HG03439 (cell line): ENCODE results near the gene CENPM.
"Not testable (repeated sequence)": the region's sequence is repeated elsewhere in the genome, so short reads cannot be mapped to it uniquely, and the experiment has no call there.

Experiments
- ATAC-seq: cut with Tn5 transposase; IDR thresholded peaks from one replicate; pipeline ENCODE4 v1.9.1; 2021; ENCODE audit warnings: mild to moderate bottlenecking, moderate library complexity; ENCODE audit not compliant: unreplicated experiment

The CENPM gene

DNA sequence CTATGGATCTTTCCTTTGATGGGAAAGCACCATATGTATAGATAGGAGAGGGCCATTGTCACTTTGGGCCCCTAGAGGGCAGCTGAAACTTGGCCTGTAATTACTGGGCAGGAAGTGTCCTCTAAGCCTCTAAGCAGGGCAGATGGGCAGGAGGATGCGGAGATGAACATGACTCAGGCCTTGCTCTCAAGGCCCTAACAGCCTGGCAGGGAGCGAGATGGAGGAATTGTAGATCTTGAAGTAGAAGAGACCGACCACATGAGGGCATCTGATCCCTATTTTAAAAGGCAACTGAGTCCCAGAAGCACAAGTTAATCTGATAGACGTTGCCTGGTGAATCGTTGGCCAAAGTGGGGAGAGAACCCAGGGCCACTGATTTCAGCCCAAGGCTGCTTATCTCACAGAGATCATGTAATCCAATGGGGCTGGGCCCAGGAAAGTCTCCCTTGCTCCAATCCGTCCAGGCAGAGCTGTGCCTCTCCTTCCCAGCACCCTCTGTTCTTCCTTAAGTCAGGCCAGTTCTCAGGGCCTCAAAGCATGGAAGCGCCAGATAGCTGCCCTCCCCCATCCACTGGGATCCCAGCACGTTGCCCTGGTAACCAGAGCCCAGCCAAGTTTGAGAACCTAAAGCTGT, 19.8 kb upstream of the CENPM start:
- no peak for ATAC-seq

- ATAC-seq, result no peak
Measured at GRCh38 chr22:41966225-41966606, 19.3 kb upstream of the CENPM start.

GRCh38 chr22:41964112-41964491, 17.1 kb upstream of the CENPM start:
- no peak for ATAC-seq

- no peak for ATAC-seq
Measured at GRCh38 chr22:41963453-41964111, 16.6 kb upstream of the CENPM start.

DNA sequence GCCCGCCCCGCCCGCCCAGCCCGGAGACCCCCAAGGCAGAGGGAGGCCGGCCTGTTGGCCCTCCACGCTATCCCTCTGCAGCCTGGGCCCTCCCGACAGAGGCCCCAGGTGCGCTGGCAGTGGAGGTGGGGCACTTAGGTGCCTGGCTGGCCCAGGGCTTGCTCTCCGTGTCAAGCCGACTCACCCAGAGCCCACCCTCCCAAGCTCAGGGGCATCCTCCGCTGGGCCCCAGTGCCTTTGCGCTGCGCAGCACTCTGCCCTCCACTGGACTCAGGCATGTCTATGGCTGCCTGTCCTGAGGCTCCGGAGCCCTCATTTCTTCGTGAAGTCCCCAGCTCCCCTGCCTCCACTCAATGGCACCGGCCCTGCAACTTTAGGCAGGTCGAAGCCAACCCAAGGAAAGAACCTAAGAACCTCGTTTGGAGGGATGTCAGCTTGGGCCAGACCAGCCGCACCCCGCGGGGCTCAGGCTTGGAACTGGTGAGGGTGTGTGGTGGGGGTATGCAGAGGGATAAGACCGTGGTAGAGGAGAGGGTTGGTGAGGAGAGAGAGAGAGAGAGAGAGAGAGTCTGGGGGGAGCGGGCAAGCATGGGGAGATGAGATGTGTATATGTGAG, 11.1 kb upstream of the CENPM start:
- ATAC-seq, result peak; percentile 24

GRCh38 chr22:41952713-41953112, 5.8 kb upstream of the CENPM start:
- no peak for ATAC-seq

- no peak for ATAC-seq
Measured at GRCh38 chr22:41951898-41952474, 5.0 kb upstream of the CENPM start, which contains the start of gene SMIM45. SMIM45 (plus strand) TSS chr22:41952150.

- no peak for ATAC-seq
Measured at GRCh38 chr22:41949297-41949965, 2.5 kb upstream of the CENPM start.

DNA sequence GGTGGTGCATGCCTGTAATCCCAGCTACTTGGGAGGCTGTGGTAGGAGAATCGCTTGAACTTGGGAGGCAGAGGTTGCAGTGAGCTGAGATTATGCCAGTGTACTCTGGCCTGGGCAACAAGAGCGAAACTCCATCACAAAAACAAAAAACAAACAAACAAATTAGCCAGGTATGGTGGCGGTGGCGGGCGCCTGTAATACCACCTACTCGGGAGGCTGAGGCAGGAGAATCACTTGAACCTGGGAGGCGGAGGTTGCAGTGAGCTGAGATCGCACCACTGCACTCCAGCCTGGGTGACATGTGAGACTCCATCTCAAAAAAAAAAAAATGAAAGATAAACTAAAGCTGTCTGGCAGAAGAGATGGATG, 2.0 kb upstream of the CENPM start:
- not testable (repeated sequence) for ATAC-seq

DNA sequence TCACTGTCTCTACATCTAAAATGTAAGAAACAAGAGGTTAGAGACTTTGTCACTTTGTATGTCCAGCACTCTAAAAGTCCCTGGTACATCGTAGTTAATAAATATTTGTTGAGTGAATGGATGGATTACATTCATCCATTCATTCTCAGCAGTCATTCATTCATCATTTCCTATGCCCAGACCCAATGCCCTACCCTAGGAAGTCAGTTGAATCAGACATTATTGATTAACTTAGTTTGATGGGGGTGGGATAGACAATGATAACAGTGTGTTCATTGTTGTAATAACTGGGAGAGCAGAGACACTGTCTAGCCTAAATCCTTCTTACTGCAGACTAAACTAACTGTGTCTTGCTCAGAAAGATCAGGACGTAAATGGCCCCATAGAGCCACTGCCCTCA, 1.2 kb upstream of the CENPM start:
- ATAC-seq, result no peak

- ATAC-seq, result no peak
Measured at GRCh38 chr22:41947424-41948080, 600 bp upstream of the CENPM start.

DNA sequence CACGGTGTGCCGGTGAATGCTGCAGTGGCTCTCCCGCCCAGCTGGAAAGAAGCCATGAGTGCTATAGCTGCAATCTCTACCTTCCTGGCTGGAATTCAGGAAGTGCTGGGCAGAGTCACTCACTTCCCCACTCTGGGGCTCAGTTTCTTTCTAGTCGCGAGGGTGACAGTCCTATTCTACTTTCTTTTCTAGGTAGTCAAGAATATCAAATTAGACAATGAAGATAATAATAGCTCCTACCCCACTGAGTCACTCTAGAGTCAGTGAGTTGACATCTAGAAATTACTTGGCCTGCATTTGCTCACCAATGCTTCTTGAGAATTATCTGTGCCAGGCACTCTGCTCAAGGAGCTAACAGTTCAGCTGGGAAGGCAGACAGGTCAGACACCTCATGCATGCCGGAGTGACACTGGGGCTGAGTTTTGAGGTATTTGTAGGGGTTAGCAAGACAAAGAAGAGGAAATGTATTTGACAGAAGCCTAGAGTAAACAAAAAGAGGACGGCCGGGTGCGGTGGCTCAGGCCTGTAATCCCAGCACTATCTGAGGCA, 3.2 kb downstream of the CENPM start:
- ATAC-seq, result no peak

DNA sequence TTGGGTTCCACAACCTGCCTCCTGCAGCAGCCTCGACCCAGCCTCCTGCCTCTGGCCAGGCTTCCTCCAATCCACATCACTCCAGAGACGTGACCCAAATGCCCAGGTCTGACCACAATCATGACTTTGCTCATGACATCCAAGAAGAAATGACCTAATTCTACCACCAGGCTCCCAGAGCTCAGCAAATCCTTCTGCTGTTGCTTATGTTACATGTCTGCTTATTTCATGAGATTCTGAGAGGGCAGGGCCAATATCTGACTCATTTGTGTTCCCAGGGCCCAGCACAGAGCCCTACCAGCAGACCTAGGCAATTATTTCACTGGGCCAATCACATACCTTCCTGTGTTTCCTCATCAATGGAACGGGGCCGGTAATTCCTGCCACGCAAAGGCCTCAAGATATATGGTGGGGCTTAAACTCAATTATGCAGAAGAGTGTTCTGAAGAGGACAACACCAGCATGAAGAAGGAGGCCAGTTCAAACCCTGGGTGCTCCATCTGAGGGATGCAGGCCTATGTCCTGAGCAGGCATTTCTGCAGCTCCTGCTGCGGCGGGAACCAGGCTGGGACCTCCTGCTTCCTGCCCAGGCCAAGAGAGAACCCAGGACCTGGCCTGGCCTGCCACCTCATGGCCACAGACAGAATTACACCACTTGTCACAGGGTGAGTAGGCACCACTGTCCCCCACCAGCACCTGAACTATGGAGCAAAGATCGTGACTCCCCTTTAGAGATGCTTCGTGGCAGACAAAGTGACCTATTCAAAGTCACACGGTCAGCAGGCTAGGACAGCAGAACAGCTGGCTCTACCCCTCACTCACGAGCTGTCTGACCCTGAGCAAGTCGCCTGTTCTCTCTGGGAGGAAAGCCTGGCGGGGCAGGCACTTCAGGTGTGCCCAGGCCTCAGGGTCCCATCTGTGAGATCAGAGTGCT, 5.9 kb downstream of the CENPM start:
- ATAC-seq, result peak; percentile 37

DNA sequence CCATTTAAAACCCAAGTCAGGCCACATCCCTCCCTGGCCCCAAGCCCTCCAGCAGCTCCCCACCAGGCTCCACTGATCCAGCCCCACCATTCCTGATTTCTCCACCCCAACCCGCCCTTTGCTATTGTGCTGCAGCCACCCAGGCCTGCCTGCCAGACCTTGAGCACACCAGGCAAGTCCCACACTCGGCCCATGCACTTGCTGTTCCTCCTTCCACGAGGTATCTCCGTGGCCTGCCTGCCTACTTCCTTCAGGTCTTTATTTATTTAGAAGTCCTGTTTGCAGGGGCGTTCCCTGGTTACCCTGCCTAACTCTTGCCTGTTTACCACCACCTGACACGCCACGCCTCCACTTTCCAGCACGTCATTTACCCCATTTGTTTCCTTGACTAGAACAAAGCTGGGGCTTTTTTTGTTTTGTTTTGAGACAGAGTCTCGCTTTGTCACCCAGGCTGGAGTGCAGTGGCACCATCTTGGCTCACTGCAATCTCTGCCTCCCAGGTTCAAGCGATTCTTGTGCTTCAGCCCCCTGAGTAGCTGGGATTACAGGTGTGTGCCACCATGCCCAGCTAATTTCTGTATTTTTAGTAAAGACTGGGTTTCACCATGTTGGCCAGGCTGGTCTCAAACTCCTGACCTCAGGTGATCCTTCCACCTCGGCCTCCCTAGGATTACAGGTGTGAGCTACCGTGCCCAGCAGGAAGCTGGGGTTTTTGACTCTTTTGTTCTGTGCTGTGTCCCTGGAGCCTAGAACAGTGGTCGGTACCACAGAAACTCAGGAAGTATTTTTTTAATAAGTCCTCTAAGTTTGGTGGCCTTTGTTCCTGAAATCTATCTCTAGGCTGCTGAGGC, 6.7 kb downstream of the CENPM start:
- peak; percentile 51 for ATAC-seq

DNA sequence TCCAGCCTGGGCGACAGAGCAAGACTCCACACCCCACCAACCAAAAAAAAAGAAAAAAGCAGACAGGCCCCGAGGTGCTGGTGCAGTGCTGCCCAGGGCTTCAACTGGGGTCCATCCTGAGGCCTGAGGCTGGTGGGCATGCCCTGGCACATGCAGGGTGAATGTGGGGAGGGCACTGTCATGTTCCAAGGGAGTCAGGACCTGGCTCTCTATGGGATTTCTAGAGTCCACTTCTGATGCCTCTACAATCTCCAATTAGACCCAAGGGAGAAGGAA, 10.1 kb downstream of the CENPM start:
- ATAC-seq, result no peak

GRCh38 chr22:41935509-41935908, 11.4 kb downstream of the CENPM start:
- ATAC-seq, result no peak

DNA sequence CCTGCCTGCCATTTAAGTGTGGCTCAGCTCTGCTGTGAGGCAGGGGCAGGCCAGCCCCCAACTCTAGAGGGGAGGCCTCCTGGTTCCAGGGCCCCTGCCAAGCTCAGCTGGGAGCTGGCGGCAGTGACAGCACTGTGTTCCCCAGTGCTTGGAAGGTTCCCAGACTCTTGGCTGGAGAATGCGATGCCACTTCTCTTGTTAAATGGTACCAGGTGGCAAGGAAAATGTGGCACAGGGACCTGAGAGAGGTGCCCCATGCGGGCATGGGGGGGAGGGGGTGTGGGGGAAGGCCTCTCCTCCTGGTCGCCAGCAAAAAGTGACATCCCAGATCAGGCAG, 12.0 kb downstream of the CENPM start:
- no peak for ATAC-seq

DNA sequence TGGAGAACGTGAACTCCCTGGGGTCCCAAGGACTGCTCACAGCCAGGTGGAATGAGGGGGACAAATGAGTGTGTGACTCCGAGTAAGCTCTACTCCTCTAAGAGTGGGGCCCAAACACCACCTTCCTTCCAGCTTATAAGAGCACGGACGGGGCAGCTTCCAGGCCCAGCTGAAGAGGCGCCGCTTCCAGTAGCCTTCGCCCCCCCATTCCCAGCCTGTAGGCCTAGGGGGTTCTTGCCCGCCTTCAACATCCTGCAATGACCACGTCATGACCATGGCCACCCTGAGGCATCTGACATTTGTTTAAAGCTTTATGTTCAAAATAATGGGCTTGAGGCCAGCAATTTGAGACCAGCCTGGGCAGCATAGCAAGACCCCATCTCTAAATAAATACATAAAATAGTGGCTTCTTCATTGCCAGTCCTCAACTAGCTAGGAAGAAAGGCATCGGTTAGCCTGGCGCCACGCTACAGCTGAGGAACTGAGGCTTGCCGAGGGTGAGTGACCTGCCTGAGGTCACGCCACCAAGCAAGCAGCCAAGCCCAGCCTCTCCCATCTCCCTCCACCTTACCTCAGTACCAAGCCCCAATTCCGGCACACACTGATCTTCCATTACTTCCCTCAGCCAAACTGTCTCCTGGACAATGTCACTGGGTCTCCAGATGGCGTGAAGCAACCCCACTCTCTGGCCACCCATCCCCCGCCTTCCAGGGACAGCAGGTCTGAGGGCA, 12.5 kb downstream of the CENPM start:
- ATAC-seq, result no peak
